Stimulated activated CD8-positive, alpha-beta memory T cell treated with anti-CD3 and anti-CD28 coated beads, Interleukin-2, amount 100 ng/mL, for 1 hour (primary cell): ENCODE measurements around the gene CYB5D1.

ENCODE experiments used
- DNase-seq, 2 donors: peaks; one replicate each; pipeline ENCODE4 v3.0.0-alpha.2; 2020; ENCODE audit warnings: low read depth in 2 of 2

The CYB5D1 gene

DNA sequence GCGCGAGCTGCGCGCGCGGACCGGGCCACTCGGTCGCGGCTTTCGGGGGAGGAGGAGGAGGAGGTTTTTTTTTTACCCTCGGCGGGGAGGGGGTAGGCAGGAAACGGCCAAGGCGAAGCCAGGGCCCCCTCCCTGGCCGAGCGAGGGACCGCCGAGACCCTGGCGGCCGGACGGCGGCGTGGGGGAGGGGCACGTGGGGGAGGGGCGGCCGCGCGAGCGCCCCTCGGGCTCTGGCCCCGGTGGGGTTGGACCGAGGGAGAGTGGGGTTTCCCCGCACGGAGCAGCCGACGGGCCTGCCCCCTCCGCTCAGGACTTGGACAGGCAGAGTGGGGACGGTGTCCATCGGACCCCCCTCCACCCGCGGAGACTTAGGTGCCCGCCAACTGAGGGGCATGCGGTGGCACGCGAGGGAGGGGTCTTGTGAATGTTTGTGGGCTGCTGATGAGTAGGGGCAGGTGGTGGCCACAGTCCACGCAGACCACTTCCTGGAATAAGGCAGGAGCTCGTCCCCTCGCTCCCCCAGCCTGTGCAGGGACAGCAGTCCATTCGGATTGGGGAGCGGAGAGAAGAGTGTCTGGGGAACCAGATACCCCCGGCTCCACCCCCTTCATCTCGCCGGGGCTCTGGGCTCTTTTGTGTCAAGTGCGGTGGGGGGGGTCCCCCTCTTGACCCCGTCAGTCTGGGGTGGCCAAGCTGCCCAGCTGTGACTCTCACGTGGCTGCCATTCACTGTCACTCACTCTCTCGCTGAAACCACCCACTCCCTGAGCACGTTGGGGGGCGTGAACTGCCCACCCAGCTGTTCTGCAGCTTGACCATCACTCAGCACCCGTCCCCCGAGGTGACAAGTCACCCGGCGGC is 27.8 kb downstream of the CYB5D1 start:
- DNase-seq = peak; percentile 15 to 20

DNA sequence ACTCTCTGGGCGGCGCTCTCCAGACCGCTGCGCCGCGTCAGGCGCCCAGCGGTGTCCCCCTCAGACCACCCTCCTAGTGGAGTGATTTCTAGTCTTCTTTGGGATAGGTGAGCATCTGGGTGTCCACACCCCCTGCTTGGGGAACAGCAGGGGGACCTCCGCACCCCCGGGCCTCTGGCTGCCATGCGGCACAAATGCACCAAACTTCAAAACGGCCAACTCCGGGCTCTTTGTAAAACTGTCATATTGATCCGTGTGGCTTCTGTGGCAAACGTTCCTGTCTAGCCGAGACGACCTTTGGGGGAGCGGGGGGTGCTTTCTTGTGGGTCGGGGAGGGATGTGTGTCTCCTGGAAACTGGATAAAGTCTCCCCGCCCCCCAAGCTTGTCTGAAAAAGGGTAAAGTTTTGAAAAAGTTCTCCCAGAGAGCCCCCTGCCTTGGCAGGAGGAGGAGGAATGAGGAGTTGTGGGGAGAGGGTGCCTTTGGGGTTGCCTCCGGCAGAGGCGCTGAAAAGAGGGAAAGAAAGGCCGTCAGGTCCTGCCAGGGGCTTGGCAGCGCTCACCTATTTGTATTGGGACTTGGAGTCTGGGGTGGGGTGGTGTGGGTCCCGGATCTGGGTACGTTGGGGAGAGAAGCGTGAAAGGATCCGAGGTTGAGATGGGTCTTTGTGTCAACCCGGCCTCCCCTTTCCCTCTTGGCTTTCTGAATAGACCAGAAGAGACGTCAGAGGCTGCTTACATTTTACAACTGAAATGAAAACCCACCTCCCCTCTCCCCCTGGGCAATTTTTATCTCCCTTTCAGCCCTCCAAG is 28.6 kb downstream of the CYB5D1 start:
- peak; percentile 22 to 24 for DNase-seq

DNA sequence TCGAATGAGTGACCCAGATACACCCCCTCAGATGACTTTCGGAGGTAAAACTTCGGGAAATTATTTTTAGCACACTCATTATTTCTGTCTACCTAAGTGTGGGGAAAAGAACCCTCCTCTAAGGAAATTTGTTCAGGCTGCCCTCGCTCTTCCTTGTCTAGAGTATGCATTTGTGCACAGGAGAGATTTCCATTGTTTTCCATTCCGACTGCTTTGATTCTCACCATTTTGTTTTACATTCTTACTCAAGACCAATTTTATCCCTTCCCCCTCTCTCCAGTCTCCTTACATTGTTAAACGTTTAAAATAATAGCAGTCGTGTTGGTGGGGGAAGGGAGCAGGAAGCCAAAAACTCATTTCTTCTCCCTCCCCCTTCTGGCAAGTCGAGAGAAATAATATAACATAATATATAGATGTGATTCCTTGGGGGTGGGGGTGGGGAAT is 29.3 kb downstream of the CYB5D1 start:
- no peak for DNase-seq

DNA sequence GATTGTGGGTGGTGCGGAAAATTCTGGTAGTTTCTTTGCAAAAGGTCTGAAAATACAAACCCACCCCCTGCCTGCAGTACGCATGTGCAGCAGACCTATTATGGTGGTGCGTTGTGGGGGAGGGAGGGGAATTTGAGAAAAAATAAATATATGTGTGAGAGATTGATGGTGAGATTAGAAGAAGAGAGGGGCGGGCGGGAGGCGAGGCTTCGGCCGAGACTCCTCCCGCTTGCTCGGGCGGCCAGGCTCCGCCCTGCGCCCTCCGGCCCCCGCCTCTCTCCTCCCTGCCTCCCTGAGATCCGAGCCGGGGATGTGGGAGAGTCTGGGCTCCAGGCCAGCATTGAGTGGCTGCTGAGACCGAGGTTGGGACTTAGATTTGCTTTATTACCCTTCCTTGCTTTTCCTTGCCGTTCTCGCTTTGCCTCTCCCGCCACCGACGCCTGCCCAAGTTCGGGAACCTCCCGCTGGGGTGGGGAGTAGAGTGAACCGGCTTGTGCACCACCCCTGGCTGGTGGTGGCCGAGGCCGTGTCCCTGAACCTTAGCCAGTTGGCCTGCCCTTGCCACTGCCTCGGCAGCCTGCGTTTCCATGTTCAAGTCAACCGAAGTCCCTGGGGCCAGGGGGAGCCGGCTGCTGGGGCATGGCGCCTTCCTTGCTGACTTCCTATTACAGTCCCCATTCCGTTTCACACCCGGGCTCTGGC is 29.8 kb downstream of the CYB5D1 start:
- peak; percentile 67 to 79 for DNase-seq

DNA sequence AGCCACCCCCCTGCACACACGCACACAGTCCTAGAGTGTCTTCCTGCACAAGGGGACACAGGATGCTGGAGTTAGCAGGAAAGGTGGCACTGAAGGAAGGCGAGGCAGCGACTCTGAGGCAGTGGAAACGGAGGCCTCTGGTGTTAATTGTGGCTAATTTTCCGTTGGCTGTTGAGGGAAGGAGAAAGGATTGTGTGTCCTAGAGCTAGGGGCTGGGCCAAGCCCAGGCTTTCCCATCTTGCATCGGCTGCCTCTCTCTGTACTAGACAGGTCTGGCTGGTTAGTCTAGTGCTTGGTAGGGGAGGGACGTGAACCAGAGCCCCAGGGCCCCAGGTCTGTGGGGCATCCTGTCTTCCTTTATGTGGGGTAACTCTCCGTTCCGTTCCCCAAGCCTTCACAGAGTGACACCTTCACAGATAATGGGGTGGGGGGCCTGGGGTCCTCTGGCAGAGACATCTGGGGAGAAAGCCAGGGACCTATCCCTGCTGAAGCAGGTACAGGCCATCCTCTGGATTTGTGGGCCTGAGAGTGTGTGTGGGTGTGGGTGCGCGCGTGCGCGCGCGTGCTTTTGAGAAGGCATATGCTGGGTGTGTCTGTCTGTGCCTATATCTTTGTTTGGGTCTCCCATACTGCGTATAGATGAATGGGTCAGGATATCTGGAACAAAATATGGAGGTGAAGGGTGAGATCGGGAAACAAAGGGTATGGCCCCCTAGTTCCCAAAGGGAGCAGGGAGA is 30.5 kb downstream of the CYB5D1 start, which contains the start of gene CHD3:
Gene CHD3 (plus strand): TSS at position 606 of the 737 bp plus-strand sequence. CDS start 212 bp downstream, outside the sequence.
- peak in 1 of 2 donors; percentile 24 for DNase-seq

DNA sequence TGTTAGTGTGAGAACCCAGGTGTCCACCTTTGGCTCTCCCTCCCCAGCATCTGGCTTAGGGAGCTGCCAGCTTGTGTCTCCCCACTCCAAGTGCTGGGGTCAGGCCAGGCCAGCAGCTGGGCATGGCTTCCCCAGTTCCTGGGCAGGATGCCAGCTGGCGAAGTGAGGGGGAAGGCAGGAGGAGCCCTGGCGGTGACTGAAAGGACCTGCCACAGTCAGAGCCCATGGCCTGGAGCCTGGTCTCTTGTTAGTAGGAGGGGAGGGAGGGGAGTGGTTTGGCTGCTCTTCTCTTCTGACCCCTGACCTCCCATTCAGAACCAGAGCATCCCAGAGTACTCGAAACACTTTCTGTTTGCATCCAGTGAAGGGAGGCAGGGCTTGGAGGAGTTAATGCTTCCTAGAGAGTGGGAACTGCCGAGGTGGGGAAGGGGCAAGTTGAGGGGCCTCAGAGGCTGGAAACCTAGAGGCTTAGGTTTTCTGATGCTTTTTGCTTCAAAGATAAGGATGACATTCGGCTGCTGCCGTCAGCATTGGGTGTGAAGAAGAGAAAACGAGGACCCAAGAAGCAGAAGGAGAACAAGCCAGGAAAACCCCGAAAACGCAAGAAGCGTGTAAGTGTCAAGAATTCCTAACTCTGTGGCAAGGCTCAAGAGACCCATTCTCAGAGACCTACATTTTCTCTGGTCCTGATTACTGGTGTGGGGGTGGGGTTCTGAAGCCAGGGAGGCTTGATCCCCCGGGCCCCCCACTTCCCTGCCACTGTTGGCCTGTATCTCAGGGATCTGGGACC is 31.6 kb downstream of the CYB5D1 start:
- no peak for DNase-seq

DNA sequence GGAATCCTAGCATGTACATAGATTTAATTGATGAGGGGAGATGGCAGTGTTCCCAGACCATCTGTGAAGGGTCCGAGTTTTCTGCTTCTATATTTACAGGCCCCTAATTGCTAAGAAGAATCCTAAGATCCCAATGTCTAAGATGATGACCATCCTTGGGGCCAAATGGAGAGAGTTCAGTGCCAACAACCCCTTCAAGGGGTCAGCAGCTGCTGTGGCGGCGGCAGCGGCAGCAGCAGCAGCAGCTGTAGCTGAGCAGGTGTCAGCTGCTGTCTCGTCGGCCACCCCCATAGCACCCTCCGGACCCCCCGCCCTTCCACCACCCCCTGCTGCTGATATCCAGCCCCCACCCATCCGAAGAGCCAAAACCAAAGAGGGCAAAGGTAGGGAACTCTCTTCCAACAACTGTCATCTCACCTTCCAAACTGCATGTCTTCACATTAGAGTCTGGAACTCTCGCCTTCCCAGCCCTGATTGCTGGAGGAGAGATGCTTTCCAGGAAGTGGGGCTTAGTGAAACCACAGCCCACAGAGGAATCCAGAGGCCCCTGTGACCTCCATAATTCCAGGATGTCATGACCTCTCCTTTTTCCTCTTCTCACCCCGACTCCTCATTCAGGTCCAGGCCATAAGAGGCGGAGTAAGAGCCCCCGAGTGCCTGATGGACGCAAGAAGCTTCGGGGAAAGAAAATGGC is 35.5 kb downstream of the CYB5D1 start:
- DNase-seq = no peak

DNA sequence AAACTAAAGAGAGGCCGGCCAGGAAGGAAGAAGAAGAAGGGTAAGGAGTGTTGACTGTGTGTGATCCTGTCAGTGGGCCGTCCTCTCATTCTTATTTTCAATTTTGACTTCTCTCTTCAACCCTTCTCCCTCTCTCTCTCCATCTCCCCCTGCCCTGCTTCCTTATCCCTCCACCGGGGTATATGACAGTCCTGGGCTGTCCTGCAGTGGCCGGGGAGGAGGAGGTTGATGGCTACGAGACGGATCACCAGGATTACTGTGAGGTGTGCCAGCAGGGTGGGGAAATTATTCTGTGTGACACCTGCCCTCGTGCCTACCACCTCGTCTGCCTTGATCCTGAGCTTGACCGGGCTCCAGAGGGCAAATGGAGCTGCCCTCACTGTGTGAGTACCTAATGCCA is 36.4 kb downstream of the CYB5D1 start:
- DNase-seq = no peak

DNA sequence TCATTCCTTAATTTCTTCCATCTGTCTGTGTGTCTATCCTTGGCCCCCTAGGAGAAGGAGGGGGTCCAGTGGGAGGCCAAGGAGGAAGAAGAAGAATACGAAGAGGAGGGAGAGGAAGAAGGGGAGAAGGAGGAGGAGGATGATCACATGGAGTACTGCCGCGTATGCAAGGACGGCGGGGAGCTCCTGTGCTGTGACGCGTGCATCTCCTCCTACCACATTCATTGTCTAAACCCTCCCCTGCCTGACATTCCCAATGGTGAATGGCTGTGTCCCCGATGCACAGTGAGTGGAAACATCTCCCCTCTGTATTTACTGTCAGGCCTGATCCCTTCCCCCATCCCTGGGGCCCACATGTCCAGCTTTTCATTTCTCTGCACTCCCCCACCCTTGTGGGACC is 37.1 kb downstream of the CYB5D1 start:
- DNase-seq = no peak

DNA sequence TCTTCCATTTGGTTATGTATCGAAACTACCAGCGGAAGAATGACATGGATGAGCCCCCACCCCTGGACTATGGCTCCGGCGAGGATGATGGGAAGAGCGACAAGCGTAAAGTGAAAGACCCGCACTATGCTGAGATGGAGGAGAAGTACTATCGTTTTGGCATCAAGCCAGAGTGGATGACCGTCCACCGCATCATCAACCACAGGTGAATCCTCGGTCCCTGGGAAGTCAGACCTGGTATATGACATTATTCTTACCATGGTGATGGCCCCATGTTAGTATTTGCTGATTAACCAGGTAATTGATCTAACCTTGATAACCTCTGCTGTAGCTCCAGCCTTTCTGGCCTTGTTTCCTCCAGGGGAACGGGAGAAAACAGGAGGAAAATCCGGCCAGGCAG is 39.3 kb downstream of the CYB5D1 start:
- DNase-seq = no peak

DNA sequence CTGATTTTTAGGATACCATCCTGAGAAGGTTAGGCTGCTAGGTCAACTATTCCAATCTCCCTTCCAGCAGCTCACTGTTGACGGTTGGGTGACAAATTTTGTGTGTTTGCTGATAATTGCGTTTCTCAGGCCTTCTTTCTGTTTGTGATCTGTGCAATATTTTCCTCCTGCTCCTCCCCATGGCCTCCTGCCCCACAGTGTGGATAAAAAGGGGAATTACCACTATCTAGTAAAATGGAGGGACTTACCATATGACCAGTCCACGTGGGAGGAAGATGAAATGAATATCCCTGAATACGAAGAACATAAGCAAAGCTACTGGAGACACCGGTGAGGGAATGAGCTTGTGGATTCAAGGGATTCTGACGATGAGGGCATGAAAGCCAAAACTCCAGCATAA is 40.0 kb downstream of the CYB5D1 start:
- no peak for DNase-seq

DNA sequence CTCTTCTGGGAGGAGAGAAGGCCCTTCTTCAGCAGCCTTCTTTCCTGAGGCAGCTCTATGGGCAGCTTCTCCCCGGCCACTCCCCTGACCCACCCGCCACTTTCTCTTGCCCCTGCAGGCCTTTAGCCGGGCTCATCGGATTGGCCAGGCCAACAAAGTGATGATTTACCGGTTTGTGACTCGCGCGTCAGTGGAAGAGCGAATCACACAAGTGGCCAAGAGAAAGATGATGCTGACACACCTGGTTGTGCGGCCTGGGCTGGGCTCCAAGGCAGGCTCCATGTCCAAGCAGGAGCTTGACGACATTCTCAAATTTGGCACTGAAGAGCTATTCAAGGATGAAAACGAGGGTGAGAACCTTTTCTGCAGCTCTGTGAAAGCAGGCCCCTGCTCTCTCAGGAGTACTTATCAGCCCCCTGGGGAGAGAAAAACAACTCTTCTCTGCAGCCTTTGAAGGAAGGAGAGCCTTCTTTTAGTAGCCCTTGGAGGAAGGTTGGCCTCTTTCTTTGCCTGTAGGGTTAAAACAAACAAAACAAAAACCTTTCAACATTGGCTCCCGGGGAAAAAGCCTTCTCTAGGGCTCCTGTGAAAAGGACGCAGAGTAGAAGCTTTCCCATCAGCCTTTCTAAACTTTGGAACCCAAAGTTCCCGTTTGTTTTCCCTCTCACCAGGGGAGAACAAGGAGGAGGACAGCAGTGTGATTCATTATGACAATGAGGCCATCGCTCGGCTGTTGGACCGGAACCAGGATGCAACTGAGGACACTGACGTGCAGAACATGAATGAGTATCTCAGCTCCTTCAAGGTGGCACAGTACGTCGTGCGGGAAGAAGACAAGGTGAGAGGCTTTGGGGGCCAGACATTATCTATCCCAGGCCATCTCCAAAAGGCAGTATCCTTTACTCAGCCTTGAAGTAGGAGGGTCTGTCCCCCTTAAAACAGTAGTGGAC is 45.6 kb downstream of the CYB5D1 start:
- no peak for DNase-seq

DNA sequence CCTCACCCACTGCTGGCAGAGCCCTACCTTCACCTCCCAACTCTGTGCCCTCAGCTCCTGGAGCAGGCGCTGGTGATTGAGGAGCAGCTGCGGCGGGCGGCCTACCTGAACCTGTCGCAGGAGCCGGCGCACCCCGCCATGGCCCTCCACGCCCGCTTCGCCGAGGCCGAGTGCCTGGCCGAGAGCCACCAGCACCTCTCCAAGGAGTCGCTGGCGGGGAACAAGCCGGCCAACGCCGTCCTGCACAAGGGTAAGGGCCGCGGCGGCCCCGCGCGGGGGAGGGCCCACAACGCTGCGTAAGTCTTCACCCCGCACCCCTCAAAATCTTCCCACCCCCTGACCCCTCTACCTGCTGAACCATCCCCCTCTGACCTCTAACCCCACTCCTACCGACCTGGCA is 51.3 kb downstream of the CYB5D1 start:
- DNase-seq = no peak

DNA sequence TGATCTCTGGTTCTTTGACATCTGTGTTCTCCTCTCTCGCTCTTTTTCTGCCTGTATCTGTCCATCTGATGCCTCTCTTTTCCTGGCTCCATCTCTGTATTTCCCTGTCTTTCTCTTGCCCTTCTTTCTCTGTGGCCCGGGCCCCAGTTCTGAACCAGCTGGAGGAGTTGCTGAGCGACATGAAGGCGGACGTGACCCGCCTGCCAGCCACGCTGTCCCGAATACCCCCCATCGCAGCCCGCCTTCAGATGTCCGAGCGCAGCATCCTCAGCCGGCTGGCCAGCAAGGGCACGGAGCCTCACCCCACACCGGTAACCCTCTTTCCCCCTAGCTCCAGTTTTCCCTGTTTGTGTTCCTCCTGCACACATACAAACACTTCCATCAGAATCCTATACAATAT is 52.5 kb downstream of the CYB5D1 start:
- DNase-seq = no peak

DNA sequence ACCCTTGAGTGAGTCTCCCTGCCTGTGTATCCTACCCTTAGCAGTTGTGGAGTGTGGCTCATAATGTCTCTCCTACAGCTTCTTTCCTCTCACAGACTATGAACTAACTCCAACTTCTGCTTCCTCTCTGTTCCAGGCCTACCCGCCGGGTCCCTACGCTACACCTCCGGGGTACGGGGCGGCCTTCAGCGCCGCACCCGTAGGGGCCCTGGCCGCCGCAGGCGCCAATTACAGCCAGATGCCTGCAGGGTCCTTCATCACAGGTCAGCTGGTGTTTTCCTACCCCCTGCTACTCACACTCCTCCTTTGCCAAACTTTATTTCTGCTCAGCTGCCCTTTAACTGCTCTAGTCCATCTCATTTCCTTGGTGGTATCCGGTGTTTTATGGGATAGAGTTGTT is 52.9 kb downstream of the CYB5D1 start:
- DNase-seq = no peak

DNA sequence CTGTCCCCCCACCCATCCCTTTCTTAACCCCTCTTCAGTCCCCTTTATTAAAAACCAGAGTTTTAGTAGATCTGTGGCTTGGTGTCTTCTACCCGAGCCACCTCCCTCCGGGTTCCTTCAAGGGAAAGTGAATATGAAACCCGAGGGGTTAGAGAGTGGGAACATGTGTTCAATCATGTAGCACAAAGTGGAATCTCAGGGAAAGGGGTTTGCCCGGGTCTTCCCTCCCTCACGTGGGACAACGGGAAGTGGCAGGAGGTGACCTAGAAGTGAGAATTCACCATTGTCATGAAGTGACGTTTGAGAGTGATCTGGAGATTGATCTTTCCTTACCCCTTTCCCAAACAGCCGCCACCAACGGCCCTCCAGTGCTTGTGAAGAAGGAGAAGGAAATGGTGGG is 53.3 kb downstream of the CYB5D1 start:
- no peak for DNase-seq
